Suppressor macrophage treated with lipopolysaccharide for 1 hour (primary cell): Measurements from ENCODE around the gene LGR6.
"Not testable (repeated sequence)": the region's sequence is repeated elsewhere in the genome, so short reads cannot be mapped to it uniquely, and the experiment has no call there.

Source experiments
- DNase-seq, 3 donors: peaks; one replicate each; pipeline ENCODE4 v3.0.0-alpha.2; 2020 to 2022

LGR6 gene

DNA sequence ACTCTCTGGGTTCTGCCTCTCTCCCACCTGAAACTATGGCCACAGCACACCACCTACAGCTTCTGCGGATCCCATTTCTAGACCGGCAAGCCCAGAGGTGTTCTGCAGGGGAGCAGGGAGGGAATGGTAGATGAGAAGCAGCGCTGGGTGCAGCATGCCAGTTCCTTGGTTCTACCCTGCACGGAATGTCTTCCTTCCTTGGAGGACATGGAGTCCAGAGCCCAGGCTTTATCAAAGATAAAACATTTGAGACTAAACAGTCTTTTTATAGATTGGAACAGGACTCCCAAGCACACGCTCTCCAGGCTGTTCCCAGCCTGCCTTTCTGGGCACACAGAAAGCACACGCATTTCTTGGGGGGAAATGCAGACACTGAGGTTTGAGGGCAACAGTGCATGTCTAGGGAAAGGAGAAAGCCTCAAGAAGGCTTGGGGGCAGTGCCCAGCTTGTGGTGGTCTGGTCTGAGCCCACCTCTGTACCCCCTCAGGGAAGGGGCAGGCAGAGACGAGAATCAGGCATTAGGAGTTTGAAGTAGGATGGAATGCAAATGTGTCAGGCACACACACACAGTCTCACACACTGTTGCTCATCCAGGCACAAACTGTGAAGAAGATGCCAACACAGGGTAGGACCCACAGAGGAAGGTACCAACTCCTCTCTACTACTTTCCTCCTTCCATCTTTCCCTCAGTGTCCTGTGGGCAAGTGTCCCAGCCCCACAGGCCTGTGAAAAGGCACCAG, 29.7 kb downstream of the LGR6 start:
- no peak for DNase-seq

DNA sequence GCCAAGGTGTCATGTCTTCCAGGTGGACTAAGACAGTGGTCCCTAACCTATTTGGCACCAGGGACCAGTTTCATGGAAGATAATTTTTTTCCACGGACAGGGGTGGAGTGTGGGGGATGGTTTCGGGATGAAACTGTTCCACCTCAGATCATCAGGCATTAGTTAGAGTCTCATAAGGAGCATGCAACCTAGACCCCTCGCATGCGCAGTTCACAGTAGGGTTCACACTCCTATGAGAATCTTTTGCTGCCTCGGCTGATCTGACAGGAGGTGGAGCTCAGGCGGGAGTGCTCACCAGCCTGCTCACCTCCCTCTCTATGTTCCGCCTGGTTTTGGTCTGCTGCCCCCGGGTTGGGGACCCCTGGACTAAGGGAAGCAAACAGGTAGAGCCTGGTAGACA, 30.9 kb downstream of the LGR6 start:
- no peak for DNase-seq

DNA sequence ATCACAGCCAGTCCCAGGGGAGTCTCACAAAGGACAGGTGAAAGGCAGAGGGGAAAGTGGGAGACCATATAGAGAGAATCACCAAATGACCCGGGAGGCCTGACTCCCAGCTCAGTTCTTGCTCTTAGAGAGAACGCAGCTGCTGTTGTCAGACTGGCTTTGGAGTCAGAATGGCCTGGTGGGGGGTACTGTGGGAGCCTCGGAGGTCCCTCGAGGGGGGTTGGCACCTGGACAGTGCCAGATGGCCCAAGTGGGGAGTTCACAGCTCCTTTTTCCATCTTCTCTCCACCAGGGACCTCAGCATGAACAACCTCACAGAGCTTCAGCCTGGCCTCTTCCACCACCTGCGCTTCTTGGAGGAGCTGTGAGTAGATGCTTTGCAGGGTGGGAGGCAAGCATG, 31.5 kb downstream of the LGR6 start:
- DNase-seq: no peak

DNA sequence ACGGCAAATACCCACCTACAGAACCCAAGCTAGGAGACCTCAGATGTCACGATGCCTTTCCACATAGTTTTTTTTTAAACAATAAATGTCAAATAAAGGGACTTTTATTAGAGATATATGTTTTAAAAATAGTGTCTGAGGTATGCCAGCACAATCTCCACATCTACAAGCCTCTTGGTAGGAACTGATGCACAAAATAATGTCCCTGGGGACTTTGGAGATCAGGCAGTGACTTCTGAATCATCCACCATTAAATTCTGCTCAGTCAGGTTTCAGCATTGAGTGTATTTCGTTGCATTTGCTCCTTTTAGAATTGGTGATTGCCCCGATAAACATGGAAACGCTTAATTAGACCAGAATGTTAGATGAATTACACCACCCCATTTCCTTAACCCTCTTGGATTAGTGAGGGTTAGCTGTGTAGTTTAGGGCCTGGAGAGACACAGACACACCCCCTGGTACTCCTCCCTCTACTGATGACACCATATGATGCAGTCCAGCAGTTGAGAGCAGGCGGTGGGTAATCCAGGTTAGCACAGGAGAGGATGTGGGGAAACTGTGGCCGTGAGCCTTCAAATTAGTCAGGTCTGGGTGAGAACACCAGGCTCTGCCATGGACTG, 33.6 kb downstream of the LGR6 start:
- no peak for DNase-seq

DNA sequence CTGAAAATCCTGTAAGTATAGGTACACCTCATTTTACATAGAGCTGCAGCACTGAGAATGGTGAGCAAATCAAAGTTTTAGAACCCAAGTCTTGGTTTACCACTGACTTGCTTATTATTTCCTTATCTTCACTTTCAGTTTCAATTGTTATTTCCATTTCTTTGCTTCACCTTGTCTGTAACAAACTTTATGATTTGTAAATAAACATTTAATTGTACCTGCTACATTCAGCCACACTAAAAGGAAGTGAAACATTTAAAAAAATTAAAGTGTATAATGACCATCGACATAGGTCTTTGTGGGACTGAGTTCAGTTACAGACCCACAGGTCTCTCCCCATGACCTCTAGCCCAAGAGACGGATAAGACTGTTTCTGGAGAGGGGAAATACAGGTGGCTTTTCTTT, 34.4 kb downstream of the LGR6 start:
- no peak for DNase-seq

DNA sequence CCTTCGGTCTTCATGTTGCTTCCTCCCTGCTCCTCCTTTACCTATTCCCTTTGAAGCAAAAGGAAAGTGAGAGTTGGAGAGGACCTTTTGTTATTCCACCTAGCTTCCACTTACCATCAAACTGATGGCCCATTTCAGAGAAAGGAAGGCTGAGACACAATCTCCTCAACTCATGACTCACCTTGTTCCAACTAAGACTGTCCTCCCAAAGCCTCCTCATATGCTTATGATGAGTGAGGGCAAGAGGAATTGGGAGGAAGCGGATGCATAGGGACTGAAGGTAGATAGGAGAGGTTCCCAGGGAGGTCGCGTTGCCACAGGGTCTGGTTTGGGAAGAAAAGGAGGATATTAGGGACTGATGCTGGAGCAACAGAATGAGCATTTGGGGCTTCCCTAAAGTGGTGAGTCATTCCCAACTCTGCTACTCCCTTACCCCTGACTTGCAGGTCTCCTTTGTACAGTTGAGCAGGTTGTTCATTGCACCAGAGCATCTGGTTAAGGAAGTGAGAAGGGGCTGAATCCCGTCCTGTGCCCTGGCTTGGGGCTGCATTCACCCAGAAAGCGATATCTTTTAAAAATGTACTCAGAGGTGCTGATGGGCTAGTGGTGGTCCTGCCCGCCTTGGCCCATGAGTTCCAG, 35.0 kb downstream of the LGR6 start:
- peak in 1 of 3 donors; percentile 22 for DNase-seq

DNA sequence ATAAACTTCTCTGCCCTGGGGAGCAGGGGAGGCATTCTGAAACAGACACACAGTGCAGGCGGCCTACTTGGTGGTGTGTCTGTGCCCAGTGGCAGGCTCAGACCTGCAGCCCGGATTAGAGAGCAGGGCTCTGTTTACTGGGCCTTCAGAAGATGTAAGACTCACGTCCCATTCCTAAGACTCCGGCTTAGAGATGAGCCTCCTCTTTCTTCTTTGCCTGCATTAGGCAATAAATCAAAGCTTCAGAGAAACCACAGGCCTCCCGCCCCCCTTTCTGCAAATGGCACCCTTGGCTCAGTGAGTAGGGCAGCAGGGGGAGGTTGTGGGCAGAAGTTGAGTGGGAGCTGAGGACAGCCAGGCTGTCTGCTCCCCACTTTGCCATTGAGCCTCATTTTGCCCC, 35.8 kb downstream of the LGR6 start:
- no peak for DNase-seq

DNA sequence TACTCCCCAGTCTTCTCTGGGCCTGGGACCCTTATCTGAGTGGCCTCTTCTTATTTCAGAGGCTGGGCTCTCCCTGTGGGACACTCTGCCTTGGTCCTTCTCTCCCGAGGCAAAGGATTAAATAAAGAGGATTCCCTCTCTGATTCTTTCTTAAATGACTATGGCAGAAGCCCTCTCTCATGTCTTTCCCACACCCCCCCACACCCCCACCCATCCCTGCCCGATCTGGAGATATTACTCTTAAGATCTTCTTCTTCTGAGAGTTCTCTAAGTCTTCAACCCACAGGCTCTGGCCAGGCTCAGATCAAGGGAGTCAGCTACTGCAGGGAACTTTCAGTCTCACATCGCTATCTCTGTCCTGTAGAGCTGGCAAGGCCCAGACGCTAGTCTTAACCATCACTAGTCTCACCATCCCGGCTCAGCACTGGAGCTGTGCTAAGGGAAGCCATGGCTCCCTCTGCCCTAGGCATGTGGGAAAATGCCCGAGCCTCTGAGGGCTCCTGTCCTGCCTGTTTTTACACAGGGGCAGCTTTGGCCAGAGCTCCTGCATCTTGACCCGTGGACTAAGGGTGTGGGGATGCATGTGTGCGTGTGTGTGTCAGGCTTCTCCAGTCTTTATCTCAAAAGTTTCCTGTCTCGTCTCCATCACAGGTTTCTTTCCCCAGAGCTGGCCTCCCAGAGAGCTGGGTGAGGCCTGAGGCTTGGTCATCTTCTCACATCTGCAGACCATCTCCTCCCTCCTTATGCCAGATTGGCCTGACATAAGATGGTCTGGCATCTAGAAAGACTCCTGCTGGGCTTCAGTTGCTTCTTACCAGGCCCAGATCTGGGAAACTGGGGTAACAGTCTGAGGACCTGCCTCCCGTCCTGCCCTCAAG, 36.7 kb downstream of the LGR6 start:
- DNase-seq: no peak

DNA sequence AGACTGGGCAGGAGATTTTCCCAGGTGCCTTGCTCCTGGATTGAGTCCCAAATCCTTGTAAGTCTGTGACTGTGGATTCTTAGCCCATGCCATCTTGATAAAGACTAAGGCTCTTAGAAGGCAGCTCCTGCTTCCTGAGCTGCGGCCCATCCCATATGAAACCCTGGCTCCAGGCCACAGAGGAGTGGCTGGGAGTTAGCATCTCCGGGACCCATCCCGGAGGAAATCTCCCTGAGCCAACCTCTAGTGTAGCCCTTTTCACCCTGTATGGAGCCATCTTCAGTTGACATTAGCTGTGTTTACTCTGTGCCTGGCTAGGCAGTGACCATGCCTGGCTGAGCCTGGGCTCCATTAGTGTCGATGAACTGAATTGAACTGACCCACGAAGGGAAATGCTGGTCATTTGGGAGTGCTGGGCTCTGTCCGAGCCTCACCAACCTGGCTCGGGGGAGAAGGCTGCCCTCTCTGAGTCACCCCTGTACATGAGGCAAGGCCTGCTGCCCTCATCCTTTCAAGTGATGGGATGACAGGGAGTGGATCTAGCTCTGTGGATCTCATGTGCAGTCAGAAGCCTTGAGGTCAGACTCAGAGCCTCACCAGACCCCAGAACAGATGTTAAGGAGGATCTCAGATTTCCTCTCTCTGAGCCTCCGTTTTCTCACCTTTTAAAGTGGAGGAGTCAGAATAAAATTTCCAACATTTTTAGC, 37.5 kb downstream of the LGR6 start:
- no peak for DNase-seq

DNA sequence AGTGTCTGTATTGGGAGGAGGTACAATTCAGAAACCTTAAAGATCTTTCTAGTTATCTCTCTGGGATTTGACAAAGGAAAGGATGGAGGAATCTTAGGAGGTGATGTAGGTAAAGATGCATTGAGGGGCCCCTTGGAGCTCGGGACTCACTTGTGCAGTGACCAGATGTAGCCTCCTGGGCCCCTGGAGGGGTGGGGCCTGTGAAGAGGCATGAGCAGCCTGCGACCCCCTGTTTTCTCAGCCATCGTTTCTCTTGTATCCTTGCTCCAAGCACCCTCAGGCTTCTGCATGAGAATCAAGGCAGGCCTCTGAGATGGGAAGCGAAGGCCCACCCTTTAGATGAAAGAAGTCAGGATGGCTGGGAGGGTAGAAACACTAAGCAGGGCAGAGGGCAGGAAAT, 39.6 kb downstream of the LGR6 start:
- no peak for DNase-seq

DNA sequence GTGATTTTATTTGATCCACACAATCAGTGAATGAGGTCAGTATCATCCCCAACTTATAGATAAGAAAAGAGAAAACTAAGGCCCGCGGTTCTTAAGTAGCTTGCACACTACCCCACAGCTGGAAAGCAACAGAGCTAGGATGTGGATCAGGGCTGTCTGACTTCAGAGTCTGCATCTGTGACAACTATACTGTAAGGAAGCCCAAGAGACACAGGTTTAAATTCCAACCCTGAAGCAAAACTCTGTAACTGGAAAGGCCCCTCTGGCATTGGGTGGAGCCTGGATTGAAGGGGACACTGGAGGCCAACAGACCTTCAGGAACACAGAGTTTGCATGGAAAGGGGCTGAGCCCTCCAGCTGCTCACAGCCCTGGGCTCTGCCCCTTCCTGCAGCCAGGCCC, 40.2 kb downstream of the LGR6 start:
- no peak for DNase-seq

DNA sequence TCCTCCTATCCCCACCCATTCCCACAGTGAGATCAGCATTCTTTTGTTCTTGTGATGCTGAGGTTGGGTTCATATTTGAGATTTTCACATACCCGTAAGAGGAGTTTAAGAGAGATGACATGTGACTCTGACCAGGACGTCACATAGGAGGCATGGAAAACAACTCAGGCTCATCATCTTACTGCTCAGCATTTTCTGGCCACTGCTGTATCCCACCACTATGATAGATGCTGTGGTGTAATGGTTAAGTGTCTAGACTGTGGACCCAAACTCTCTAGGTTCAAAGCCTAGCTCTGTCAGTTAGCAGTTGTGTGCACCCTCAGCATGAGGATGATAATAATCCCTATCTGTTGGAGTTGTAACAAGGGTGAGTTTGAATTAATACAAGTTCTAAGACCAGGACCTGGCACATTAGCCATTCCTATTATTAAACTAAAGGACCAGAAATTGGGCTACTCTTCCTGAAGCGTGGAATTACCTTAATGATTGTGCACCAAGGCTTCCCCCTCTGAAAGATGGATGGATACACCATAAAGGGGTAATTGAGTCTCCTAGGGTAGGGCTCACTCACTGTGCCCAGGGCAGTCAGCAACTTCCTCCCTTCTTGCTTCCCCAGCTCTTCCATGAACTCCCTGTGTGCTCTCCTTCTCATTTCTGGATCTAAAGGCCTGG, 40.9 kb downstream of the LGR6 start:
- DNase-seq: no peak

DNA sequence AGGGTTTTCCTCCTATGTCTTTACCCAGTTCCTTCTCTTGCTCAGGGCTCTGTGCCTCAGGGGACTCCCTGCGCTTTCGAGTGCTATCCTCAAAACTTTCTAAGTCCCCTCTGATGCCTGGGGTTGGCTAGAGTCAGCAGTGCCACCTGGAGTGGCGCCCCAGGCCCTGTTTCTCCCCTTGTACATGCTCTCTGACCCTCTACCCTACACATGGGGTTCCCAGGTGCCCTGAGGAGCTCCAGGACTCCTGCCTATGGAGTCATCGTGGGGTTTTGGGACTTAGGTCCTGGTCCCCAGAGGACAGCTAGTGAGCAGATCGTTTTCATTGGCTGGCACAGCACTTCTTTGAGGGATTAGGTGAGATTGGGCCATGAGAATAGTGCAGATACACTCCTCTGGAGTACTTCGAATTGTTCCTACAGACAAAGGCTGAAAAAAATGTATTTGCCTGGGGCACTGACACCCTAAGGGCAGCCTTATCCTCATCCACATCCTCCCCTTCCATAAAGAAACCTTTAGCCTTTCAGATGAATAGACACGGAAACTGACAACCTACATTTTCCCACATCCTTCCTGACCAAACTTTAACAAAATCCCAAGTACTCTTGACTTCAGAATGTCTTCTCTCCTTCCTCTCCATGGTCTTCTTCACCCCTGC, 41.5 kb downstream of the LGR6 start:
- no peak for DNase-seq

DNA sequence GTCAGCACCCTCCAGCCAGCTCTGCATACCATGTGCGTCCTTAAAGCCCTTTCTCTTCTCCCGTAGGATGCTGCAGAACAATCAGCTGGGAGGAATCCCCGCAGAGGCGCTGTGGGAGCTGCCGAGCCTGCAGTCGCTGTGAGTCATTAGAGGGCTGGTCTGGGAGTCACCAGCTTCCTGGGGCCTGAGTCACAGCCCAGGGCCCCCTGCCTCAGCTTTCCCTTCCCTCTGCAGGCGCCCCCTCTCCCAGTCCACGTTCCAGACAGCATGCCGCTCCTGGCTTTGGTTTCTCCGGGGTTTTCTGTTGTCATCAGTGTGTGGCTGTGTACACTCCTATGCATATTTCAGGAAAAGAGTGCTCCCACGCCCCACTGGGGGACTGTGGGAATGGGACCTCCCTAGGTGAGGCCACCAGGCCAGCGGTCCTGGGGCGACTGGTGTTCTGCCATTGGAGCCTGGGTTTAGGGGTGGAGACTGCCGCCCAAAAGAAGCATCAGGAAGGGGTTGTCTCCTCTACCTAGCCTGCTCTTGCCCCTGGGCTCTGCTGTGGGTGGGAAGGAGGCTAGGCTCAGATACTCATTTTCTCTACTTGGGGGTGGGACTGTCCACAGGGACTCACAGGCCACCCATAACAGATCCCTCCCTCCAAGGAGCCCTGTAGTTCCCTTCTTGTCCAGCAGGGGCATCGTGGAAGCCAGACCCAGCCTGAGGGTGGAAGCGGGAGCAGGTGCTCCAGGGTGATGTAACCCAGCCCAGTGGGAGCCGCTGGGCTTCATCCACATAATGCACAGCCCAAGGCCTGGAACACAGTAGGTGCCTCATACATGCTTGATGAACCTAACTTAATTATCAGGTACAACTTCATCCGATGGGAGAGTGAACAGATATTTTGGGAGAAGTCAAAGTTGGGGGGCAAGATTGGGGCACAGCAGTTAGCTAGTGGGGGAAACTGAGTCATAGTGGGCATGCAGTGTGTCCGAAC, 42.5 kb downstream of the LGR6 start:
- peak; percentile 75 to 86 (median 83) for DNase-seq

DNA sequence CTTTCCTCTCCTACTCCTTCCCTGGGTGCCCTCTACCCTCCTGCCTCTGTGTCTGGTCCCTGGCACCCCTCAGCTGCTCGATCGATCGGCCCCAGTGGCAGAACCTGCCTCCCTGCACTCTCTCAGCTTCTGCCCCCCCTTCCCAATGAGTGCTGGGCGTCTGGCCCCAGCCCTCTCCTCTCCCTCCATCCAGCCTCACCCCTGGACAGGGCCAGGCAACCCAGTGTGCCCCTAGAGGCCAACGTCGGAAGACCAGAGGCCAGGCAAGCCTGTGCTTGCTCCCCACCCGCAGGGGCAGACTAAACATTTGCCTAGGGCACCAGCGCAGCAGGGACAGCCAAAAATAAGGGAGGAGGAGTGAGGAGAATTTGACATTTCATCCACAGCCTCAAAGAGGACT, 43.5 kb downstream of the LGR6 start:
- peak; percentile 43 to 71 (median 59) for DNase-seq

DNA sequence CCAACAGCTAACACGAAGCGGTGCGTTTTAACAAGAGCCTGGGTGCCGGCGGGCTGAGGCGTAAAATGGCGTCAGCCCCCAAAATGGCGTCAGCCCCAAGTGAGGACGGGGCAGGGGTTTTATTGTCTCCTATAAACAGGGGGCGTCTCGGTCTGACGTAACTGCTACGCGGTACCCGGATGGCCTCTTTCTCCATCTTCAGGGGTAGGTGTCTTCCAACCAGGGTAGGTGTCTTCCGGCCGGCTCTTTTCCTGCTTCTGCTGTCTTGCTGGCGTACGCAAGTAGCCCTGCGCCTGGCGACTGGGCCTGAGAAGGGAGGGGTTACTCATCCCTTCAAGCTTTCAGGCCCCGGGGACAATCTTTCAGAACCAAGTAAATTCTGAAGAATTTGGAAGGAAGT, 45.3 kb downstream of the LGR6 start:
- no peak for DNase-seq

DNA sequence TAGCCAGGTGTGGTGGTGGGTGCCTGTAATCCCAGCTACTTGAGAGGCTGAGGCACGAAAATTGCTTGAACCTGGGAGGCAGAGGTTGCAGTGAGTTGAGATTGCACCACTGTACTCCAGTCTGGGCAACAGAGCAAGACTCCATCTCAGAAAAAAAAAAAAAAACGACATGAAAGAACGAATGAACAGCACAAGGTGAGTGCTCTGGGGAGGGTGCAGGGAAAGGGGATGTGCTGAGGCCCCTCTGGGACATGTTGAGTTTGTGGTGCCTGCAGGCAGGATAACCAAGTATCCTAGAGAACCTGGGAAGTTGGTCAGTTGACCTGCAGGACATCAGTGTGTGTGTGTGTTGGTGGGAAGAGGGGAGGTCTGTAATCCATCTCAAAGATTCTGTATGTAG, 46.6 kb downstream of the LGR6 start:
- not testable (repeated sequence) for DNase-seq

DNA sequence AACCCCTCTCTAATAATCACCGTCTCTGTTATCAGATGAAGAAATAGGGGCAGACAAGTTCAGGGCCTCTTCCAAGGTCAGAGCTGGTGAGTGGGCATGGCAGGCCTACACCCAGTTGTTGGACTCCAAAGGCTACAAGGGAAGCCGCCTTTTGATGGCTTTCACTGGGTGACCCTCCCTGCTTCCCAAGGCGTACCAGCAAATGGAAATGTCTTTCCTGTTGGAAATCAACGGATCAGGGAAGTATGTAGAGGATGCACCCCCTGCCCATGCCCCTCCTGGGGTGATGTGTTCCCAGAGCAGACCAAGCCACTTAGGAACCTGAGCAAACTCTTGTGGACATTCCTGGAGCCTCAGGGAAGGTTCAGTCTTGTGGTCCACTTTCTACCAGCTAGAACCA, 47.4 kb downstream of the LGR6 start:
- no peak for DNase-seq

DNA sequence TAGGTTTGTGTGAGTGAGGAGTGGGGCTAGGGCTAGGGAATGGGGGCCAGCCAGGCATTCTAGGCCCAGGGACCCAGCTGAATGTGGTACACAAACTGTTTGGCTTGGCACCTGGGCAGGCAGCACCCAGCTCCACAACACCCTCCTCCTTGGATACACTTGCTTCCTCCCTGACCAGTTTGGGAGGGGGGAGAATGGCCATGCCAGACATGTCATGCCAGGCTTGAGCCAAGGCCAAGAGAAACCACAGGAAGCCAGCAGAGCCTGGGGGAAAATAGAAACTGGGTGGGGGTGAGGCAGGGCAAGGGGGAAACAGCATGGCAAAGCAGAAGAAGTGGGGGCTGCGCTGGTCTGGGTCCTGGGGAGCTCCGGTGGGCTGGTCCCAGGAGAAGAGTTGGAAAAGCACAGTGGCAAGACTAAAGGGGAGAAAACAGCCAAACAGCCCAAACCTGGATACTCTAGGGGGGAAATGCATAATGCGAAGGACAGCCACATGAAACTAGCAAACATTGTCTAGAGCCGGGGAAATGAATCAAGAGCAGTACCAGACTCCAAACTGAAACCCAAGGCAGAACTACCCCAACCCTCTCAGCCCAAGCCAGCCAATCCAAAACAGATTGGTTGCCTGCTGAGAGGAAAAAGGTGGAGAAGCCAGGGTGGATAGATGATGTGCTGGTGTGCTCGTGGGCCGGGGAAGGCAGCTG, 47.9 kb downstream of the LGR6 start:
- no peak for DNase-seq

DNA sequence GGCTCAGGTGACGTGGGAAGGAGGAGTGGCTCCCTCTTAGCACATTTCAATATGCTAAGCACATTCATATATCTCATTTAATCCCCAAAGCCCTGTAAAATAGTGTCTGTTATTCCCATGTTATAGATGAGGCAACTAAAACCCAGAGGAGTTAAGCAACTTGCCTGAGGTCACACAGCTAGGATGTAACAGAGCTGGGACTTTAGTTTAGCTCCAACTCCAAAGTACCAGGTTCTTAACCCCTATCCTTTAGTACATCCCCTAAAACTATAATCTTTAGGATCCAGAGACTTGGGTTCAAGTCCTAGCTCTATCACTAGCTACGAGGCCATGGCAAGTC, 48.5 kb downstream of the LGR6 start:
- no peak for DNase-seq
